Gastroesophageal sphincter (tissue), 4 donors: Measurements from ENCODE around the gene SH3RF3. TPM values are rescaled to one million over a fixed set of nuclear protein-coding genes. Genes with fewer than 3 reads are reported as not detected.

Experiments
- ATAC-seq: fragments of 150-250 bp; one replicate; pipeline ENCODE4 v1.9.1; 2016; ENCODE audit warnings: mild to moderate bottlenecking, moderate library complexity
- H3K27ac ChIP-seq, 4 donors: fragments of 200-600 bp; sonication (generic) in 3 of 4; 1 replicate in 3 of 4; 2 replicates in 1 of 4; pipeline ENCODE4 v1.5.1; 2016 to 2019
- H3K27me3 ChIP-seq: fragments of 200-600 bp; sonication (generic); one replicate; pipeline ENCODE4 v1.5.1; 2019
- H3K36me3 ChIP-seq, 2 donors: fragments of 200-600 bp; sonication (generic); one replicate each; pipeline ENCODE4 v1.5.1; 2019; ENCODE audit warnings: control low read depth in 1 of 2
- H3K4me1 ChIP-seq, 3 donors: fragments of 200-600 bp; sonication (generic); 1 replicate in 2 of 3; 2 replicates in 1 of 3; pipeline ENCODE4 v1.5.1; 2016 to 2019; ENCODE audit warnings: control low read depth in 2 of 3
- H3K4me3 ChIP-seq, 2 donors: fragments of 200-600 bp; sonication (generic); one replicate each; pipeline ENCODE4 v1.5.1; 2019; ENCODE audit warnings: mild to moderate bottlenecking in 1 of 2, moderate library complexity in 1 of 2
- H3K9me3 ChIP-seq, 3 donors: fragments of 200-600 bp; sonication (generic); one replicate each; pipeline ENCODE4 v1.5.1; 2017 to 2019; ENCODE audit warnings: control low read depth in 2 of 3
- CTCF ChIP-seq, 4 experiments: fragments of 200-600 bp in 2 of 4; fragments of 450-650 bp in 2 of 4; sonication (generic) in 1 of 4; IDR thresholded peaks; one replicate each; pipeline ENCODE4 v1.5.1; 2017 to 2019; ENCODE audit warnings: antibody characterized with exemption in 4 of 4, mild to moderate bottlenecking in 2 of 4, moderate library complexity in 2 of 4
- EP300 ChIP-seq: sonication (generic); formaldehyde crosslinking; IDR thresholded peaks from one replicate; pipeline ENCODE4 v1.6.1; 2017; ENCODE audit warnings: antibody characterized with exemption, mild to moderate bottlenecking
- POLR2A ChIP-seq, 2 donors: fragments of 450-650 bp; IDR thresholded peaks; one replicate each; pipeline ENCODE4 v1.6.1; 2017; ENCODE audit warnings: antibody characterized with exemption in 2 of 2, mild to moderate bottlenecking in 2 of 2, moderate library complexity in 1 of 2
- POLR2AphosphoS5 ChIP-seq: sonication (generic); formaldehyde crosslinking; IDR thresholded peaks from one replicate; pipeline ENCODE4 v1.6.1; 2017; ENCODE audit warnings: antibody characterized with exemption
- WGBS, 2 donors: methylation state at CpG; one replicate each; pipeline ENCODE4 v1.1.5; 2018; ENCODE audit warnings: low coverage in 1 of 2; 5-methylcytosine and 5-hydroxymethylcytosine counted together
- total RNA-seq, 4 donors: library from RNA; depleted of rRNA; stranded (reverse); fragments of >200 nt; gene quantifications; one replicate each; pipeline ENCODE4 v1.1.0, GENCODE V29; 2016

SH3RF3 gene
- total RNA-seq, 4 donors from 2014 or later: 10.1 to 15.8 (median 13.2) TPM

- H3K27ac ChIP-seq: no peak overlapping the region
- H3K4me3 ChIP-seq: no peak overlapping the region
- 78 to 83% methylated on average over 1 to 6 of the region's 7 CpGs for WGBS, 2 donors
- H3K27me3 ChIP-seq: no peaks in the 10 kb centered on the region
- TF ChIP-seq EP300 (no peak), POLR2AphosphoS5 (no peak), POLR2A (IDR thresholded peaks at IDR 0.05) (no peak), CTCF (IDR thresholded peaks at IDR 0.05) (no peak)
- no peaks in the 10 kb centered on the region for H3K9me3 ChIP-seq
- peaks cover 0 to 31% of the 10 kb centered on the region in 2 donors for H3K36me3 ChIP-seq
- H3K4me1 ChIP-seq: peaks cover 0 to 1% (median 0%) of the 10 kb centered on the region in 3 donors
- ATAC-seq: peak; percentile 22
These were observed 247.1 kb downstream of the SH3RF3 start for GRCh38 chr2:109376115-109376514.

- Histone ChIP-seq H3K27ac (no peak overlapping the region), H3K9me3 (no peaks in the 10 kb centered on the region), H3K36me3 (peaks cover 0 to 26% of the 10 kb centered on the region in 2 donors), H3K4me1 (no peaks in the 10 kb centered on the region), H3K27me3 (no peaks in the 10 kb centered on the region), H3K4me3 (no peak overlapping the region)
- TF ChIP-seq POLR2AphosphoS5 (no peak), CTCF (IDR thresholded peaks at IDR 0.05) (no peak), EP300 (no peak)
- ATAC-seq: no peak
- WGBS, 2 donors: 99 to 100% methylated on average over 6 to 7 of the region's 13 CpGs
These were observed 247.9 kb downstream of the SH3RF3 start for GRCh38 chr2:109376796-109377495.

GRCh38 chr2:109377976-109378375 lies 249.0 kb downstream of the SH3RF3 start:
- Histone ChIP-seq H3K4me3 (no peak overlapping the region), H3K27ac (no peak overlapping the region), H3K36me3 (peaks cover 0 to 18% of the 10 kb centered on the region in 2 donors), H3K4me1 (peaks cover 0 to 10% (median 6%) of the 10 kb centered on the region in 3 donors), H3K27me3 (no peaks in the 10 kb centered on the region), H3K9me3 (no peaks in the 10 kb centered on the region)
- WGBS, 2 donors: 85 to 88% methylated on average over 2 to 4 of the region's 7 CpGs
- TF ChIP-seq EP300 (no peak), POLR2AphosphoS5 (no peak)
- ATAC-seq: no peak

- no peak for ATAC-seq
- no peaks in the 10 kb centered on the region for H3K27me3 ChIP-seq
- peaks cover 0 to 17% (median 12%) of the 10 kb centered on the region in 3 donors for H3K4me1 ChIP-seq
- no peaks in the 10 kb centered on the region for H3K9me3 ChIP-seq
- TF ChIP-seq CTCF (IDR thresholded peaks at IDR 0.05) (no peak), POLR2A (IDR thresholded peaks at IDR 0.05) (no peak), EP300 (no peak), POLR2AphosphoS5 (no peak)
- H3K27ac ChIP-seq: no peak overlapping the region
- H3K4me3 ChIP-seq: no peak overlapping the region
- H3K36me3 ChIP-seq: peaks cover 0 to 15% of the 10 kb centered on the region in 2 donors
These were observed 249.7 kb downstream of the SH3RF3 start for GRCh38 chr2:109378682-109379081.

- 86 to 90% methylated on average over 4 to 7 of the region's 7 CpGs for WGBS, 2 donors
- no peak for TF ChIP-seq EP300
- no peak for TF ChIP-seq POLR2AphosphoS5
- TF ChIP-seq CTCF (IDR thresholded peaks at IDR 0.05): no peak
- no peak for ATAC-seq
- H3K27me3 ChIP-seq: no peaks in the 10 kb centered on the region
- no peak overlapping the region for H3K27ac ChIP-seq
- peaks cover 0 to 7% of the 10 kb centered on the region in 2 donors for H3K36me3 ChIP-seq
- peaks cover 0 to 23% (median 12%) of the 10 kb centered on the region in 3 donors for H3K4me1 ChIP-seq
- no peaks in the 10 kb centered on the region for H3K9me3 ChIP-seq
- H3K4me3 ChIP-seq: no peak overlapping the region
These were observed 250.5 kb downstream of the SH3RF3 start for GRCh38 chr2:109379507-109379906.
